Heart left ventricle (tissue), 16 donors: ENCODE measurements around the gene PTPRE. TPM values are rescaled to one million over a fixed set of nuclear protein-coding genes. Genes with fewer than 3 reads are reported as not detected.

Source experiments
- ATAC-seq, 4 donors: fragments of 200-7000 bp; cut with Tn5 transposase; one replicate each; pipeline ENCODE4 v1.9.1; 2020 to 2022; ENCODE audit warnings: moderate library complexity in 4 of 4, mild to moderate bottlenecking in 3 of 4, moderate number of reproducible peaks in 1 of 4
- DNase-seq, 5 donors: peaks; one replicate each; pipeline ENCODE4 v3.0.0-alpha.2; 2020
- H3K27ac ChIP-seq, 12 donors: fragments of 200-600 bp; sonication (generic) in 4 of 12; one replicate each; pipeline versions ENCODE4 v1.5.0 to v1.8.0; 2016 to 2022; ENCODE audit warnings: mild to moderate bottlenecking in 2 of 12
- H3K27me3 ChIP-seq, 9 donors: fragments of 200-600 bp; sonication (generic) in 2 of 9; one replicate each; pipeline versions ENCODE4 v1.5.1 to v1.8.0; 2016 to 2022; ENCODE audit warnings: mild to moderate bottlenecking in 3 of 9
- H3K36me3 ChIP-seq, 9 donors: fragments of 200-600 bp; sonication (generic) in 2 of 9; one replicate each; pipeline versions ENCODE4 v1.5.0 to v1.8.0; 2018 to 2022; ENCODE audit warnings: mild to moderate bottlenecking in 2 of 9
- H3K4me1 ChIP-seq, 12 donors: fragments of 200-600 bp; sonication (generic) in 4 of 12; one replicate each; pipeline versions ENCODE4 v1.5.0 to v1.8.0; 2016 to 2022; ENCODE audit warnings: mild to moderate bottlenecking in 3 of 12
- H3K4me3 ChIP-seq, 12 donors: fragments of 200-600 bp; sonication (generic) in 4 of 12; one replicate each; pipeline versions ENCODE4 v1.5.0 to v1.8.0; 2017 to 2022; ENCODE audit warnings: mild to moderate bottlenecking in 9 of 12, moderate library complexity in 4 of 12
- H3K9me3 ChIP-seq, 12 donors: fragments of 200-600 bp; sonication (generic) in 4 of 12; one replicate each; pipeline versions ENCODE4 v1.5.0 to v1.8.0; 2016 to 2022; ENCODE audit warnings: mild to moderate bottlenecking in 1 of 12
- CTCF ChIP-seq, 12 donors: fragments of 200-600 bp; sonication (generic) in 4 of 12; IDR thresholded peaks; one replicate each; pipeline versions ENCODE4 v1.5.0 to v1.8.0; 2018 to 2022; ENCODE audit warnings: antibody characterized with exemption in 12 of 12, mild to moderate bottlenecking in 5 of 12
- POLR2A ChIP-seq, 2 donors: fragments of 450-650 bp; IDR thresholded peaks; one replicate each; pipeline ENCODE4 v1.6.1; 2017; ENCODE audit warnings: antibody characterized with exemption in 2 of 2, mild to moderate bottlenecking in 2 of 2, moderate library complexity in 2 of 2
- WGBS, 4 donors: extraction: QIAGEN DNeasy Blood & Tissue Kit in 2 of 4; methylation state at CpG; one replicate each; pipeline versions ENCODE4 v1.1.5 to v1.1.7; 2013 to 2018; 5-methylcytosine and 5-hydroxymethylcytosine counted together
- intact Hi-C, 10 donors: fragments of 100-400 bp; cut with DNase I; formaldehyde crosslinking; loops; one replicate each; pipeline versions ENCODE4 v1.11.1 to v1.14.2; 2022
- polyA plus RNA-seq, 2 donors: library from polyadenylated mRNA; stranded (reverse); fragments of 200-250 nt; gene quantifications; one replicate each; pipeline ENCODE4 v1.2.3, GENCODE V29; 2013
- total RNA-seq, 9 donors: library from RNA; depleted of rRNA in 2 of 9; stranded (reverse); fragments of >200 nt in 2 of 9; fragmentation: NEBNext Ultra II Directional in 3 of 9; extraction: Animal tissue kit (Norgen Biotek cat#: 25700) in 3 of 9; gene quantifications; one replicate each; pipeline versions ENCODE4 v1.1.0 to v1.2.4, GENCODE V29; 2016 to 2023
- donor health status: ischemic (EF 13 %, LVEDD 7.1; RV severe dilation, severe dysfunction).
- donor health status: healthy with polysubstance abuse.
- donor health status: DM: no; HTN: yes; CAD: no.
- donor health status: DM: no; HTN: no; CAD: no.
- donor health status: ischemic (EF 25% LVEDD 6.9; RV normal size, moderate dysfunction).
- donor health status: ischemic (EF 25% LVEDD 5.7; RV mildly dilated, moderate dysfunction).
- donor health status: healthy.
- donor health status: DM: yes; HTN: yes; CAD: no.
- donor health status: ischemic (EF 35%, LVEDD 5.7; RV mildly dilated, moderate dysfunction).
- donor health status: nonischemic (EF 11% LVEDD 7.7; RV severe dilation, severe dysfunction).
- donor health status: DM: yes; HTN: yes; CAD: no.
- donor health status: PGD.
- donor health status: ischemic (EF 29% LVEDD 5.4; RV normal size, mild dysfunction).
- donor health status: nonischemic (EF 23%, LVEDD 6.1; RV moderate dilation, normal function).

The PTPRE gene
- total and polyA plus RNA-seq, 11 donors, result 6.9 to 55.0 (median 24.1) TPM

- WGBS, 4 donors, result 87 to 92% (median 90%) methylated on average over 24 of the region's 24 CpGs
- no peak for ATAC-seq
- intact Hi-C loops, result loop anchor here in 3 of 10 donors (5.0 to 10.0 kb wide), 2 partner anchors 47 to 49 kb away; no protein-coding TSS in a partner anchor
These were observed 64.4 kb downstream of the PTPRE start for GRCh38 chr10:127971101-127971946.

GRCh38 chr10:127971963-127972615 is 65.2 kb downstream of the PTPRE start:
- 94 to 95% (median 94%) methylated on average over 11 to 12 of the region's 12 CpGs for WGBS, 4 donors
- no peak for DNase-seq
- no peaks in the 10 kb centered on the region for H3K9me3 ChIP-seq
- intact Hi-C loops, result loop anchor here in 3 of 10 donors (5.0 to 10.0 kb wide), 2 partner anchors 47 to 50 kb away; no protein-coding TSS in a partner anchor
- H3K27ac ChIP-seq, result no peak overlapping the region
- H3K36me3 ChIP-seq, result no peaks in the 10 kb centered on the region
- H3K4me1 ChIP-seq, result peaks cover 6 to 62% (median 28%) of the 10 kb centered on the region in 12 donors
- H3K27me3 ChIP-seq, result no peaks in the 10 kb centered on the region
- H3K4me3 ChIP-seq, result no peak overlapping the region
- TF ChIP-seq CTCF (IDR thresholded peaks at IDR 0.05) (no peak), POLR2A (IDR thresholded peaks at IDR 0.05) (no peak)
- no peak for ATAC-seq

More at GRCh38 chr10:127971101-127971946, 64.4 kb downstream of the PTPRE start:
- TF ChIP-seq CTCF (IDR thresholded peaks at IDR 0.05), result no peak
- TF ChIP-seq POLR2A (IDR thresholded peaks at IDR 0.05), result no peak
- no peak for DNase-seq
- Histone ChIP-seq H3K4me3 (no peak overlapping the region), H3K27me3 (no peaks in the 10 kb centered on the region), H3K4me1 (peaks cover 6 to 54% (median 21%) of the 10 kb centered on the region in 12 donors), H3K9me3 (no peaks in the 10 kb centered on the region), H3K27ac (no peak overlapping the region), H3K36me3 (no peaks in the 10 kb centered on the region)

- WGBS, 4 donors, result 95 to 98% (median 96%) methylated on average over 4 of the region's 4 CpGs
- Histone ChIP-seq H3K4me1 (peaks cover 6 to 70% (median 35%) of the 10 kb centered on the region in 12 donors), H3K4me3 (no peak overlapping the region), H3K9me3 (no peaks in the 10 kb centered on the region), H3K36me3 (no peaks in the 10 kb centered on the region), H3K27me3 (no peaks in the 10 kb centered on the region), H3K27ac (no peak overlapping the region)
- TF ChIP-seq CTCF (IDR thresholded peaks at IDR 0.05) (no peak), POLR2A (IDR thresholded peaks at IDR 0.05) (no peak)
- intact Hi-C loops, result loop anchor here in 3 of 10 donors (5.0 to 10.0 kb wide), 2 partner anchors 48 to 51 kb away; no protein-coding TSS in a partner anchor
- DNase-seq (no peak), ATAC-seq (no peak)
These were observed 66.0 kb downstream of the PTPRE start for GRCh38 chr10:127972751-127973357.
